Suppressor macrophage (primary cell): ENCODE measurements around the gene ENDOG.

ENCODE experiments used
- DNase-seq, 4 experiments: peaks; one replicate each; pipeline ENCODE4 v3.0.0-alpha.2; 2020 to 2022

The ENDOG gene

DNA sequence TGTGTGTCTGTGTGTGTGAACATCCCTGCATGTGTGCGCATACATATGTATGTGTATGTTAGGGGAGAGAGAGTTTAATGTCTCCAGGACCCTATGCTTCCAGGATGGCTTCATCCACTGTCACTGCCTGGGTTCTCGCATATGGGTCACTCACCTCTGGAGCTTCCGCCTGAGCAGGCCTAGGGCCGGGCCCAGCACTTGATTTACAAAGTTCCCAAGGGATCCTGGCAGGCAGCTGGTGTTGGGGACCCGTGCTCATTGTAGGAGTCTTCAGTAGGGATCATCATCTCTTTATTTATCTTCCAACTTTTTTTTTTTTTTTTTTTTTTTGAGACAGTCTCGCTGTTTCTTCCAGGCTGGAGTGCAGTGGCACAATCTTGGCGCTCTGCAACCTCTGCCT lies 18.2 kb upstream of the ENDOG start:
- no peak for DNase-seq

DNA sequence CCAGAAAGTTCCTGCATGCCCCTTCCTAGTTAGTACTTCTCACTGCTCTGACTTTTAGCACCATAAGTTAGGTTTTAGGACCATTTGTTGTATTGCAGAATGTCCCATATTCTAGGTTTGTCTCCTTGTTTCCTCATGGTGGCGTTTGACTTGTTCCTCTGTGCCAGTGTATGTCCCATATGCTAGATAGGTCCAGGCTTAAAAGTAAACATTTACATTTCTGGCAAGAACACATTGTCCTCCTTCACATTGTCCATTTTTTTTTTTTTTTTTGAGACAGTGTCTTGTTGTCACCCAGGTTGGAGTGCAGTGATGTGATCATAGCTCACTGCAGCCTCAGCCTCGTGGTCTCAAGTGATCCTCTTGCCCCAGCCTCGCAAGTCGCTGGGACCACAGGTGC lies 15.8 kb upstream of the ENDOG start:
- no peak for DNase-seq

DNA sequence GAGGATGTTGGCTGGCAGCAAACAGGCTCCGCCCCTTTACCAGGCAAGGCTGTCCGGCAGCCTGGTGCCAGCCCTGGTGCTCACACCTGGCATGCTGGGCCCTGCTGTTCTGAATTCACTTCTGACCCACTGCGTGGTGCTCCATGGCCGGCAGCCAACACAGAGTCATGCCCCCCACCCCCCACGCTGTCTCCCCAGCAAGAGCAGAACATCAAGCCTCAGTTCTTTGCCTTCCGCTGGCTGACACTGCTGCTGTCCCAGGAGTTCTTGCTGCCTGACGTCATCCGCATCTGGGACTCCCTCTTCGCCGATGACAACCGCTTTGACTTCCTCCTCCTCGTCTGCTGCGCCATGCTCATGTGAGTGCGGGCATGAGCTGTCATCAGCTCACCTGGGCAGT lies 12.6 kb upstream of the ENDOG start:
- DNase-seq: no peak

DNA sequence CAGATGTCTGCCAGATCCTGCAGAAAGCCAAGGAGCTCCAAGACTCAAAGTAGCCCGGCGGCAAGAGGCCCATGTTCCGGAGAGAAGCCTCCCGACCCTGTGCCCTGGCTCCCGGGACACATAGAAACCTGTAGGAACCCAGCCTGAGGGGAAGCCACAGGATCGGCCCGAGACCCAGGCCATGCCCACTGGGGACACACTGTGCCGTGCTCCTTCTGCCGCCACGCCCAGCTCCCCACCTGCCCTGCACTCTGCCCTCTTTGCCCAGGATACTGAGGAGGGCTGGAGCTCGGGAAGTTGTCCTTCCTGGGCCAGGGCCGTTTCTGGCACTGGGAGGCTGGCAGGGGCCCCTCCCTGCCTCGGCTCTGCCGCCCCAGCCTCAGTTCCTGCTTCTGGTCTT lies 10.5 kb upstream of the ENDOG start:
- DNase-seq: no peak

DNA sequence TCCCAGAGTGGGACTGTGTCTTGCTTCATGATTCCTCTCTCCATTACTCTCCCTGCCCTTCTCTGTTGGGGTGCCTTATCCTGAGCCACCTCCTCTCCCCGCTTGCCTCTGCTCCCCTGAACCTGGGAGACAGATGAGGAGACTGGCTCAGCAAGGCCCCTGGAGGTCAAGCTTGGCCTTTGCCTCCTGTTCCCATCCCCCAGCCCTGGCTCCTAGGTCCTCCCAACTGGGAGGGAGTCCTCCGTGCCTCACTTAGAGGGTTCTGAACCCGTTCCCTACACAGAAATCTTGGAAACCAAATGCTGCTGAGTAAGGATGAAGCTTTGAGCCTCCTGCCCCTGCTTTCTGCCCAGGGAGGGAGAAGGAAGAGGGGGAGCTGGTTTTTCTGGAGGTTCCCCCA lies 9.8 kb upstream of the ENDOG start:
- no peak for DNase-seq

DNA sequence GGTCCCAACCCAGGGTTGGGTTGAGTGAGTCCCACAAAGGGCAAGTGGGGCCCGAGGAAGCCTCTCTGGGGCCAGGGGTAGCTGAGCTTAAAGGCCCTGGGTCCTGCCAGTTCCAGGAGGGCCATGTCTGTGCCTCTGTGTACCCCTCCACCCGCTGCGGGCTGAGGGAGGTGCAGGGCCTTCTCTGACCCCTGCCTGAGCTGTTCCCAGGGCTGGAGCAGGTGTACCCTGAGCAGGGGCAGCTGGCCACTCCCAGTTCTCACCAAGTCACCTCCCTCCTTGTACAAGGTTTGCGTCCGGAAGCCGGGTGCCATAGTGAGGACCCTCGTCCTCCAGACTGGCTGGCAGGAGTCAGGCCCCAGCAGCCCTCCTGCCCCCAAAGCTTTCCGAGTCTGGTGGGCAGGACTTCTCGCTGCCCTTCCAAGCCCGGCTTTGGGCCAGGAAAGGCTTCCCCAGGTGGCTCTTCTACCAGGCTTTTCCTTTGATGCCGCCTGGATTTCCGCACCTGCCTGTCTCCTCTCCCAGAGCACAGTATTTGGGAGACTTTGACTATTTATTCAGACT lies 9.2 kb upstream of the ENDOG start:
- DNase-seq: no peak

DNA sequence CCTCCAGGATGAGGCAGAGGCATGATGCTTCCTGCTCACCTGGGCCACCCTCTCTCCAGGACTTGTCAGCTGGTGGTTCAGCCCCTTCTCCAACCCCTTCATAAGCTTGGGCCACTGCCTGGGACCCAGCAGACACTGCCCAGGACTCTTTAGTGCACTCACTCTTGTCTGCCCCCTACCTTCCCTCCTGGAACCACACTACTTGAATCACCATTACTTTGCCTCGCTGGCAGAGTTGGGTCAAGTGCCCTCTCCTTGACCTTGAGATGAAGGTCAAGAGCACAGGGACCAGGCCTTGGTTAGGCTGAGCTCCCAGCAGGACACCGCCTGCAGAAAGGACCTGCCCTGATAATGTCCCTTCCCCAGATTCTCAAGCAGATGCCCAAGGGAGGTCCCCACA lies 8.5 kb upstream of the ENDOG start:
- no peak for DNase-seq

DNA sequence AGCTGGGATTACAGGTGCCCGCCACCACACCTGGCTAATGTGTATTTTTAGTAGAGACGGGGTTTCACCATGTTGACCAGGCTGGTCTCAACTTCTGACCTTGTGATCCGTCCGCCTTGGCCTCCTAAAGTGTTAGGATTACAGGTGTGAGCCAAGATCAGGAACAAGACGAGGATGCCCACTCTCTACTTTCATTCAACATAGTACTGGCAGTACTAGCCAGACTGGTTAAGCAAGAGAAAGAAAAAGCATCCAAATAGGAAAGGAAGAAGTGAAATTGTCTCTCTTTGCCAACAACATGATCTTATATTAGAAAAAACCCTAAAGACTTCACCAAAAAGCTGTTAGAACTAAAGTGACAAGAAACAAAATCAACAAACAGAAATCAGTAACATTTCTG lies 7.4 kb upstream of the ENDOG start:
- no peak for DNase-seq

DNA sequence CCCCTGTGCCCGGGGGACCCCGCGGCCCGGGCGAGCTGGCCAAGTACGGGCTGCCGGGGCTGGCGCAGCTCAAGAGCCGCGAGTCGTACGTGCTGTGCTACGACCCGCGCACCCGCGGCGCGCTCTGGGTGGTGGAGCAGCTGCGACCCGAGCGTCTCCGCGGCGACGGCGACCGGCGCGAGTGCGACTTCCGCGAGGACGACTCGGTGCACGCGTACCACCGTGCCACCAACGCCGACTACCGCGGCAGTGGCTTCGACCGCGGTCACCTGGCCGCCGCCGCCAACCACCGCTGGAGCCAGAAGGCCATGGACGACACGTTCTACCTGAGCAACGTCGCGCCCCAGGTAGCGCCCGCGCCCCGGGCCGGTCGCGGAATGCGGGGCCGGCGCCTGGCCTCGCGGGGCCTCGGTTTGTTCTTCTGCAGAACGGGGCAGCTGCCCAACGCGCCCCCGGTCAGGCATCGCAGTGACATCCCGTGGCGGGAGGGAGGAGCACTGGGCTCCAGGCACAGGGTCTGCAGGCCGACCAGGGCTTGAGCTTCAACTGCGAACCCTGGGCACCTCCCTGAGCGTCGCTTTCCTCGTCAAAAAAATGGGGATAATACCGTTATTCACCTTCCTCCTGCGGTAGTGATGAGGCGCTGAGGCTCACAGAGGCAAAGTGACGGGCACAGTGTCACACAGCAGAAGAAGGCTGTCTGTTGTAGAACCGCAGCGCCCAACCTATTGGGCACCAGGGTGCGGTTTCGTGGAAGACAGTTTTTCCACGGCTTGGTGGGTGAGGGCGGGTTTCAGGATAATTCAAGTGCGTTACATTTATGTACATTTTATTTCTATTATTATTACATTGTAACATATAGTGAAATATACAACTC lies 777 bp downstream of the ENDOG start:
- peak; percentile 20 to 76 (median 54) for DNase-seq

DNA sequence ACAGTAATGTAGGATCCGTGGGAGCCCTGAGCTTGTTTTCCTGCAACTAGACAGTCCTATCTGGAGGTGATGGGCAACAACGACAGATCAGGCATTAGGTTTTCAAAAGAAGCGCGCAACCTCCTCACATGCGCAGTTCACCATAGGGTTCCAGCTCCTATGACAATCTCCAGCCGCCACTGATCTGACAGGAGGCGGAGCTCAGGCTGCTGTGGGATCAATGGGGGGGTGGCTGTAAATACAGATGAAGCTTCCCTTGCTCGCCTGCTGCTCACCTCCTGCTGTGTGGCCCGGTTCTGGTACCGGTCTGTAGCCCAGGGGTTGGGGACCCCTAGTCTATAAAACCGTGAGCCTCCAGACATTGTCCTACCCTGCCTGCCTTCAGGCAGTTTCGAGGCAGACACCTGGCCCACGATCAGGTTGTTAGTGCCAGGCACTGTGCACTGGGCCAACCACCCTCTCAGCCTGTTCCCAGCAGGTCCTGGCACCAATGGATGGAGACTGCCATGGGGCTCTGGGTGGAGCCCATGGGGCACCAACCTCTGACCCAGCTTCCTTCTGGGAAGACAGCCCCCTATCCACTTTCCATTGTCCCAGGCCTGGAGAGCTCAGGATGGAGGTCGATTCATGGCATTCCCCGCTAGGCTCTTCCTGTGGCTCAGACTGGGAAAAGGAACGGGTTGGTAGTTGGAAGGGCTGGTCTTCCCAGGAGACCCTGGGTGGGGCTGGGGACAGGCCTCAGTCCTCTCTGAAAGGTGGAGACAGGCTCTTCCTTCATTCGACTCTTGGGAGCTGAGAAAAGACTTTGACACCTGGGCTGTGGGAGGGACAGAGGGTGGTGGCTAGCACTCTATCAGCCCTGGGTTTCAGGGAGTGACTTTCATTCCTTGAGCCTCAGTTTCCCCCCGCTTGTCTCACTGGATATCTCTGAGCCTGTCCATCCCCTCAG lies 1.7 kb downstream of the ENDOG start:
- DNase-seq: no peak

DNA sequence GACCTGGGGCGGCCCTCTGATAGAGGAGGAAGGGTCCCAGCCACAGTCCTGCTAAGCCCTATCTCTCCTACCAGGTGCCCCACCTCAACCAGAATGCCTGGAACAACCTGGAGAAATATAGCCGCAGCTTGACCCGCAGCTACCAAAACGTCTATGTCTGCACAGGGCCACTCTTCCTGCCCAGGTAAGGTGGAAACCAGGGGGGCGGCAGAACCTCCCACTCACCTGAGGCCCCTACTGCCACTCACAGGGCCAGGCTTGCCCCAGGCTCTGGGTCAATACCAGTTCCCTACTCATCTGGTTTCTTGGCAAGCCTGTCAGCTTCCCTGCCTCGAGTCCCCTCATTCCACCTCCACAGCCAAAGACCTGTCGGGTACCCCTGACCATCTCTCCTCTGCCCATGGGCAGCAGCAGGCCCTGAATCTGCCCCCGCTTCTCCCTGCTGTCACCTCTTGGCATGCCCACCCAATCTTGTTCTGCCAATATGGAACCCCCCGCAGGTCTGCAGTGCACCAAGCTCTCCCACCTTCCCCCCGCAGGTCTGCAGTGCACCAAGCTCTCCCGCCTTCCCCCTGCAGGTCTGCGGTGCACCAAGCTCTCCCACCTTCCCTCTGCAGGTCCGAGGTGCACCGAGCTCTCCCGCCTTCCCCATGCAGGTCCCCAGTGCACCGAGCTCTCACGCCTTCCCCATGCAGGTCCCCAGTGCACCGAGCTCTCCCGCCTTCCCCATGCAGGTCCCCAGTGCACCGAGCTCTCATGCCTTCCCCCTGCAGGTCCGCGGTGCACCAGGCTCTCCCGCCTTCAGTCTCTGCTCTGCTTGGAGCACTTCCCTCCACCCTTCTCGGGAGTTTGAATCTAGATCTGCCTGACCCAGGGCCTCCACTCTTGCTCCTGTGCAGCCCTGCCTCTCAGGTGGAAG lies 2.6 kb downstream of the ENDOG start:
- DNase-seq: no peak

DNA sequence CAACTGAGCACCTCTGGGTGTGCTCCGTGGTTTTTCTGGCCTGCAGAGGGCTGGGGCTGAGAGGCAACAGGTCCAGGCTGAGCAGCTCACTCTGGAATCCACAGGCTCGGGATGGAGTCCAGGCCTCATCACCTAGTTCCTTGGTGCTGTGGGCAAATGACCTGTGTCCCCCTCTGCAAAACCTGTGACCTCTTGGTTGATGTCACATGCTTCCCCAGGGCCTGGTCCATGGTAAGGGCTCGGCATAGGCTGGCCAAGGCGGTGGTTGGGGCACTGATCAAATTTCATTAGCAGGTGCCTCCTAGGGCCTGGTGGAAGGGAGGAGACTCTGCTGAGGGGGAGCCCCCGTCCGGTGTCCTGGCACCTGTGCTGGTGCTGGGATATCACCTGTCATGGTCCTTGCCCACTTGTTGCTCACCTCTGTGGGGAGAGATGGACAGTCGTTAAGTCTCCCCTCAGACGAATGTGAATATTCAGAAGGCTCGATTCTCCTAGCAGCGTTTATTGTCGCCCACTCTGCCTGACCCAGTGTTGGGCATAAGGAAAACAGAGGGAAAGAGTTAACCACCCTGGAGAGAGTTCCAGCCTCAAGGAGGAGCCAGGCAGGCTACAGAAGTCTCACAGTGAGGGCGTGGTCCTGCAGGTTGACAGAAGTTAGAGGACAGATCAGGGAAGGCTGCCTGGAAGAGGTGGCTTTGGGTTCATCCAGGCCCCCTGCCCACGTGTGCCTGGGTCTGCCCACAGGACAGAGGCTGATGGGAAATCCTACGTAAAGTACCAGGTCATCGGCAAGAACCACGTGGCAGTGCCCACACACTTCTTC lies 3.5 kb downstream of the ENDOG start:
- no peak for DNase-seq

DNA sequence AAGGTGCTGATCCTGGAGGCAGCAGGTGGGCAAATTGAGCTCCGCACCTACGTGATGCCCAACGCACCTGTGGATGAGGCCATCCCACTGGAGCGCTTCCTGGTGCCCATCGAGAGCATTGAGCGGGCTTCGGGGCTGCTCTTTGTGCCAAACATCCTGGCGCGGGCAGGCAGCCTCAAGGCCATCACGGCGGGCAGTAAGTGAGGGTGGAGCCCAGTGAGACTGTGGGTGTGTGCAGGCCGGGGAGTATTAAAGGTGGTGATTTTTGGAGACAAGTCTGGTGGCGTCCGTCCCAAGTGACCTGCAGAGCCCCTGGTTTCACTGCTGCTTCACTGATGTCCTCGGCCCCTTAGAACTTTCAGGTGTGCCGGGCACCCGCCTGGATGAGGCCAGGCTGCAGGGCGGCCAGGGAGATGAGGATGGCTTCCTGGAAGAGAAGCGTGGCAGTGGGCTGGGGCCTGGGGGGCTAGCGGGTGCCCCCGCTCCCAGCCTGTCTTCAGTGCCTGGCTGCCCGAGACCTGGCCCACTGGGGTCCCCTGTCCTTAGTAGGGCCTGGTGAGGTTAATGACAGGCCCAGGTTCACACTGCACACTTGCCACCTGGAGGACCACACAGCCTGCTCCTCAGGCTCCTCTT lies 4.2 kb downstream of the ENDOG start:
- DNase-seq: no peak

DNA sequence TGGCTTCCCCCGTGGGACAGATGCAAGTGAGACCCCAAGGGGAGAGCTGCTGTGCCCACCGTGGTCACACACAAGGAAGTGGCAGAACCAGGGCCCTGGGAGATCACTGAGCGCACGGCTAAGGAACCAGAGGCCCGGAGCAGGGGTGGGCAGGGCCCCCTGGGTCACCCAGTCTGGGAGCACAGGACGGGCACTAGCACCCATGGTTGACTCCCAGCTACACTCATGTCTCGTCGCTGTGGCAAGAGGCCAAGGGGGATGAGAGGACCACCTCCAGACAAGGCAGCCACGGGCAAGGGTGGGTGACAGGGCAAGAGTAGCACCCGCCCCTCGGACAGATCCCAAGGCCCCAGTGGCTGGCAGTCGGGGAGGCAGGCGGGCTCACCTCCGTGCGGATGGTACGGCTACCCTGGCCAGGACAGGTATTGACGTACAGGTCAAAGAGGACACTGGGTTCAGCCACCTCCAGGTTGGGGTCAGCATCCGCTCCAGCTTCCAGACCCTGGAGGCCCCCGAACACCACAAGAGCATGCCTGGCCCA lies 5.1 kb downstream of the ENDOG start:
- DNase-seq: no peak

DNA sequence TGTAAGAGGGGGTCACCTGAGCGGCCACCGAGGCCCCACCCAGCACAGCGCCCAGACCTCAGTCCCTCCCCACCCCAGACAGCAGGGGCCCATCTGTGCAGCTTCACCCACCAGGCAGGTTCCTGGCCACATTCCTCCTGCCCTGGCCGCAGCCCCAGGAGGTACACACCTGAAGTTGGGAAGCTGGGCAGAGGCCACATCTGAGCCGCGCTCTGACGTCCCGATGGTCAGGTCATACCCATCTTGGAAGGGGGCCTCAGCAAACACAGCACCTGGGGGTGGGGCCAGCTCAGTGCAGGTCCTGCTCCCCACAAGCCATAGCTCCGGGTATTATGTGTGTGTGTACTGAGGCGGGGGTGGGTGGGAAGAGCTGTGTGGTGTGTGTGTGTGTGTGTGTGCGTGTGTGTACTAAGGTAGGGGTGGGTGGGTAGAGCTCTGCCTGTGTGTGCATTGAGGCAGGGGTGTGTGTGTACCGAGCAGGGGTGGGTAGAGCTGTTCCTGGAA lies 5.7 kb downstream of the ENDOG start:
- no peak for DNase-seq

DNA sequence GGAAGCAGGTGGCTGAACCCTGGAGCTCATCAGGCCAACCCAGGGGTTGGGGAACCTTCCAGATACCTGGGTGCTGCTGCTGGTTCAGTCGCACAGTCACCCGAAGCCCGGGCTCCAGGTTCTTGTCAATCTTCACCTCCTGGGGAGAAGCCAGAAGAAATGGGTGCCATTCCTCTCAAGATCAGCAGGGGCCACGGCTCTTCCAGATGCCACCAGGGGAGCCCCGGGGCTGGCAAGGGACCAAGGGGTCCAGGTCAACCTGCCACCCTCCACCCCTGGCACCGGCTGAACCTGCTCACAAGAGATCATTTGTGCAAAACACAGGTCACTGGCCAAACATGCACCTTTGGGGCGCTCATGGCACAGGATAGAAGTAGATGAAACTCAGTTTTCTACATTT lies 6.6 kb downstream of the ENDOG start:
- DNase-seq: no peak

DNA sequence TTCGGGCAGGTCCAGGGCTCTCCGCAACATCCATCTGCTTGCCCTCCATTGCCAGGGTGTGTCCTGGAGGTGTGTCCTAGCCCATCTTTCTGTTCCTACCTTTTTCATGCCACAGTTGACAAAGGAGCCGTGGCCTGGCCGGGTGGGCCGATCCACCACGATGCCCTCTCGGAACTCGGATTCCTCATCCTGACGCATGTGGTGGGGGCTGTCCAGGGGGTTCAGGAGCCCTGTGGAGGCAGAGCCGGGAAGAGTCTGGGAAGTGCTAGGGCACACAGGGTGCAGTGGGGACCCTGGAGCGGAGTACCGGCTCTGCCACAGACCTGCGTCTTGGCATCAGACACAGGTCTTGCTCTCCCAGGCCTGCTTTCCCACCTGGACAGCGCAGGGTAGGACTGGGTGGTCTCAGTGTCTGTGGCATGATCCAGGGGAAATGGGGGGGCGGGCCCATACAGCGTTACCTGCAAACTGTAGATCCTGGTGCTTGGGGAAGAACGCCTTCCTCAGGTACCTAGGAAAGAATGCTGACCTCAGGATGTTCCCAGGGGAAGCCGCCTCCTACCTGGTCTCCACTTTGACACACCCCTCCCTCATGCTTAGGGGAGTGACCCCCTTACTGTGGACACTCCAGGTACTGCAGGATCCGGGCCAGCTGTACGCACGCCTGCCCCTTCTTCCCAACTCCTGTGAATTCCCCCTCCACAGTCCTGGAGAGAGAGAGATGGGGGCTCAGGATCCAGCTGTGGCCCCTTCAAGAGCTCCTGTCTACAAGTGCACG lies 7.8 kb downstream of the ENDOG start:
- DNase-seq: no peak

DNA sequence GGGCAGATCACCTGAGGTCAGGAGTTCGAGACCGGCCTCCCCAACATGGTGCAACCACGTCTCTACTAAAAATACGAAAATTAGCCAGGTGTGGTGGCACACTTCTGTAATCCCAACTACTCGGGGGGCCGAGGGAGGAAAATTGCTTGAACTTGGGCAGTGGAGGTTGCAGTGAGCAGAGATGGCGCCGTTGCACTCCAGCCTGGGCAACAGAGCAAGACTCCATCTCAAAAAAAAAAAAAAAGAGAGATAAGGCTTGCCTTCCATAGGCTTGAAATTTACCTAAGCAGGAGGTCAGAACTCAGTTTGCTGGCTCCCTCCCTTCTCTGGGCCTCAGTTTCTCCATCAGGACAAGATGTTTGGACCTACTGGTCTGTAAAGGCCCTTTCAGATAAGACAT lies 10.0 kb downstream of the ENDOG start:
- DNase-seq: no peak

DNA sequence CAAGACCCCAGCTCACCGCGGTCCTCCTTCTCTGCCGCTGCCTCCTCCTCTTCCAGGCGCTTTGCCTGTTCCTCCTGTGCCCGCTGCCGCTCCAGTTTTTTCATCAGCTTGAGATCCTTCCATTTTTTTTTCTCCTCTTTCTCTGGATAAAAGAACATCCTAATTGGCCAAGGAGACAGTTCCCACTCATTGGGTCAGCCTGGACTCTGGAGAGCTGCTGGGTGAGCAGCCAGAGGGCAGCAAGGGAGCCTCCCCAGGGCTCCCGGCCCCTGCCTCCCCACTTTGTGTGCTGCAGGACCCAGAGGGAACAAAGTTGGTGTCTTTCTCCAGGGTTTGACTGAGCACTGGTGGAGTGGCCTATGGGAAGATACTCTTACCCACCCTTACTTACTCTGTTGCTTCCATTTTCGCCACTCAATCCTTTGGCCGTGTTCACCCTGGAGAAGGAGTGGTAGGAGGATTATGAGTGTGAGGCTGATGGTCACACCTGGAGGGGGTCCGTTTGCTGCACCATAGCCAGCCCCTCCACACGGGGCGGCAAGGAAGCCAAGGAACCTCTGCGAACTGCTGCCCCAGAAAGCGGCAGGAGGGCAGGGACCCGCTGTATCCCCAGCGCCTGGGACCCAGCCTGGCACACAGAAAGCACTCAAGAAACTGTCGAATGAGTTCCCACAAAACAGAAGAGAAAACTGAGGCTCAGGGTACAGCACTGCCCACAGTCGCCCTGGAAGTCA lies 10.6 kb downstream of the ENDOG start:
- no peak for DNase-seq
